ENCODE data around the gene RNF145. TPM values are rescaled to one million over a fixed set of nuclear protein-coding genes. Genes with fewer than 3 reads are reported as not detected.
"Not testable (repeated sequence)": the region's sequence is repeated elsewhere in the genome, so short reads cannot be mapped to it uniquely, and the experiment has no call there.

RNF145 gene
- total RNA-seq, 3 donors from 2014 or later, result 40.5 to 68.2 (median 41.3) TPM

GRCh38 chr5:159120446-159120845 lies 88.9 kb downstream of the RNF145 start:
- H3K9me3 ChIP-seq, result peaks cover 0 to 7% of the 10 kb centered on the region in 2 donors
- peak overlapping the region in 1 of 3 donors; percentile 31 for H3K4me3 ChIP-seq
- no peak overlapping the region for H3K27ac ChIP-seq
- H3K36me3 ChIP-seq, result no peaks in the 10 kb centered on the region
- no peak for TF ChIP-seq CTCF (IDR thresholded peaks at IDR 0.05)
- TF ChIP-seq POLR2AphosphoS5 (IDR thresholded peaks at IDR 0.05), result no peak
- TF ChIP-seq POLR2A (IDR thresholded peaks at IDR 0.05), result no peak
- intact Hi-C loops (cut with DNase I; ENCODE audit: low total_unique reads), result no loop called here
- no peaks in the 10 kb centered on the region for H3K27me3 ChIP-seq
- DNase-seq (ENCODE audit: low spot score in 2 of 2), result no peak
- H3K4me1 ChIP-seq, result no peaks in the 10 kb centered on the region

- H3K27me3 ChIP-seq; DNase-seq (ENCODE audit: low spot score in 2 of 2); H3K4me1 ChIP-seq; H3K9me3 ChIP-seq; intact Hi-C loops (cut with DNase I; ENCODE audit: low total_unique reads); H3K27ac ChIP-seq; H3K36me3 ChIP-seq; H3K4me3 ChIP-seq: not testable (repeated sequence)
Measured at GRCh38 chr5:159119842-159120241, 89.5 kb downstream of the RNF145 start.

GRCh38 chr5:159118958-159119659 lies 90.2 kb downstream of the RNF145 start:
- H3K4me3 ChIP-seq; H3K36me3 ChIP-seq; H3K4me1 ChIP-seq; DNase-seq (ENCODE audit: low spot score in 2 of 2); intact Hi-C loops (cut with DNase I; ENCODE audit: low total_unique reads); H3K27me3 ChIP-seq; H3K9me3 ChIP-seq; H3K27ac ChIP-seq: not testable (repeated sequence)

GRCh38 chr5:159113405-159113804 lies 95.9 kb downstream of the RNF145 start:
- Histone ChIP-seq H3K4me3 (no peak overlapping the region), H3K27ac (no peak overlapping the region), H3K4me1 (no peaks in the 10 kb centered on the region), H3K36me3 (no peaks in the 10 kb centered on the region), H3K27me3 (no peaks in the 10 kb centered on the region), H3K9me3 (no peaks in the 10 kb centered on the region)
- TF ChIP-seq POLR2AphosphoS5 (IDR thresholded peaks at IDR 0.05), result no peak
- no peak for TF ChIP-seq CTCF (IDR thresholded peaks at IDR 0.05)
- TF ChIP-seq POLR2A (IDR thresholded peaks at IDR 0.05), result no peak
- intact Hi-C loops (cut with DNase I; ENCODE audit: low total_unique reads), result no loop called here
- DNase-seq (ENCODE audit: low spot score in 2 of 2), result no peak

GRCh38 chr5:159112436-159112835 lies 96.9 kb downstream of the RNF145 start:
- TF ChIP-seq POLR2AphosphoS5 (IDR thresholded peaks at IDR 0.05) (no peak), POLR2A (IDR thresholded peaks at IDR 0.05) (no peak), CTCF (IDR thresholded peaks at IDR 0.05) (no peak)
- H3K4me1 ChIP-seq, result no peaks in the 10 kb centered on the region
- no peaks in the 10 kb centered on the region for H3K36me3 ChIP-seq
- no peak overlapping the region for H3K4me3 ChIP-seq
- H3K27me3 ChIP-seq, result peaks cover 0 to 4% of the 10 kb centered on the region in 2 donors
- no peak overlapping the region for H3K27ac ChIP-seq
- intact Hi-C loops (cut with DNase I; ENCODE audit: low total_unique reads), result no loop called here
- no peaks in the 10 kb centered on the region for H3K9me3 ChIP-seq
- no peak for DNase-seq (ENCODE audit: low spot score in 2 of 2)

Other genes starting within 250 kb of the RNF145 start
- 10 to 100 TPM; 15.2 to 89.0 (median 40.3) TPM for gene EBF1, start 109.6 kb downstream of the RNF145 start, total RNA-seq
- 10 to 100 TPM; 17.0 to 29.5 (median 24.3) TPM for gene UBLCP1, start 53.7 kb upstream of the RNF145 start, total RNA-seq
- gene IL12B, start 120.9 kb upstream of the RNF145 start, total RNA-seq, result not detected